ENCODE measurements around the gene VAC14. TPM values are rescaled to one million over a fixed set of nuclear protein-coding genes. Genes with fewer than 3 reads are reported as not detected.
A peak's percentile ranks its signal among the peaks of the same experiment; 100 is the strongest.

The VAC14 gene
- total RNA-seq, 1 donor from 2014 or later = 75.1 TPM

DNA sequence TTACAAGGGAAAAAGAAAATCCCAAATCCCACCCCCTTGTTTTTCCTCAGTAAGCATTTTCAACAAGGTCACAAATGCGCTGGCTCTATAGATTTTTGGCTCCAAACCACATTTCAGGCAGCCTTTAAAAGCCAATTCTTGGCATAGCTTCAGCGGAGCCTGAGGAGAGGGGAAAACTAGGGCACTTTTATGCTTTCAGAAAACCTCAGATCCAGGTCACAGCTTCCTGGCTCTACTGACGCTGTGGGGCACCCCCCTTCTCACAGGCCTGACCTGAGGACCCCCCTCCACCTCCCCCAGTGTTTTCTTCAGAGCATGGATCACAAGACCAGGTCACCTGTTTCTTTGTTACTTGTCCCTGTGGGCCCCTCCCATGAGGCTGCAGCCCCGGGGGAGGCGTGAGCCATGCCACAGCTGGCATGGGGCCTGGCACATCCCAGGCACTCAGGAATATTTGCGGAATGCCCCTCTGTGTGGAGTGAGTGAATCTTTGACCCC is 85.0 kb downstream of the VAC14 start:
- intact Hi-C loops (cut with DNase I) = loop anchor here (1.0 to 2.0 kb wide), 7 partner anchors 9 to 55 kb away; no protein-coding TSS in a partner anchor
- Histone ChIP-seq H3K27me3 (no peaks in the 10 kb centered on the region), H3K27ac (peak overlapping the region; percentile 91 to 93), H3K4me1 (peaks cover 11 to 21% of the 10 kb centered on the region in 2 donors), H3K4me3 (peak overlapping the region in 1 of 2 donors; percentile 43), H3K9me3 (no peaks in the 10 kb centered on the region), H3K36me3 (peaks cover 0 to 5% of the 10 kb centered on the region in 2 donors)
- TF ChIP-seq CTCF (IDR thresholded peaks at IDR 0.05) = no peak
- no peak for DNase-seq (ENCODE audit: low spot score in 2 of 2)

DNA sequence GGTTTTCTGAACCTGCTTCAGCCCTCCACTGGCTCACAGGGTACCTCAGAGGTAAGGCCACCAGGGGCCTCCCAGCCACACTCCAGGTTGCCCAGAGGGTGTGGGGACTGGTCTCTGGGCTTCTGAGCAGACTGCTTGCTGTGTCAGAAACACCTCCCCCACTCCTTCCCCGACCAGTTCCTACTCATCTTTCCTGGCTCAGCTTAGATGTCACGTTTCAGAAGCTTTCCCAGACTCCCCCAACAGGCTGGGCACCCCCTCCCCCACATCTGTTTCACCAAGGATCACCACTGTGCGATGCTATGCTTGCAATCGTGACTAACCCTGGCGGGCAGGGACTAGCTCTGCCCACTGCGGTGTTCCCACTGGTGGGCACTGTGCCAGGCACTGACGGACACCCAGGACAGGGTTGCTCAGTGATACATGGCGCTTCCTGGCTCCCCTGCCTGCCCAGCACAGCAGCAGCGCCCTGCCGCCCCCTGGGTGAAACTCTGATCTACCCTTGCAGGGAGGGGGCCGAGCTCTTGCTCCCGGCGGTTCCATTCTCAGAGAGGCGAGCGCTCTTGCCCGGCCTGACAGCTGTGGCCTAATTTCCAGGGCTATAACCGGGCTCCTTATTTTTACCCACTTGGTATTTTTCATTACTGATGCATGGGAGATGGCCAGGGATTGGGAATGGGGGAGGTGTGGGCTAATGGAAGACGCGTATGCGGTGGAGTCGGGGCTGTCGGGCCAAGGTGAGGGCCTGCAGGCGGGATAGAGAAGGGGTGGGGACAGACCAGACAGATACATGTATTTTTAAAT is 85.7 kb downstream of the VAC14 start:
- H3K27me3 ChIP-seq = no peaks in the 10 kb centered on the region
- H3K4me1 ChIP-seq = peaks cover 11 to 21% of the 10 kb centered on the region in 2 donors
- H3K36me3 ChIP-seq = peaks cover 0 to 2% of the 10 kb centered on the region in 2 donors
- intact Hi-C loops (cut with DNase I) = loop anchor here (1.0 to 2.0 kb wide), 6 partner anchors 8 to 31 kb away; no protein-coding TSS in a partner anchor
- H3K9me3 ChIP-seq = no peaks in the 10 kb centered on the region
- peak overlapping the region; percentile 91 to 93 for H3K27ac ChIP-seq
- peak; percentile 92 to 98 for DNase-seq (ENCODE audit: low spot score in 2 of 2)
- peak overlapping the region in 1 of 2 donors; percentile 43 for H3K4me3 ChIP-seq
- TF ChIP-seq CTCF (IDR thresholded peaks at IDR 0.05) = peak in 1 of 3 experiments; percentile 43

DNA sequence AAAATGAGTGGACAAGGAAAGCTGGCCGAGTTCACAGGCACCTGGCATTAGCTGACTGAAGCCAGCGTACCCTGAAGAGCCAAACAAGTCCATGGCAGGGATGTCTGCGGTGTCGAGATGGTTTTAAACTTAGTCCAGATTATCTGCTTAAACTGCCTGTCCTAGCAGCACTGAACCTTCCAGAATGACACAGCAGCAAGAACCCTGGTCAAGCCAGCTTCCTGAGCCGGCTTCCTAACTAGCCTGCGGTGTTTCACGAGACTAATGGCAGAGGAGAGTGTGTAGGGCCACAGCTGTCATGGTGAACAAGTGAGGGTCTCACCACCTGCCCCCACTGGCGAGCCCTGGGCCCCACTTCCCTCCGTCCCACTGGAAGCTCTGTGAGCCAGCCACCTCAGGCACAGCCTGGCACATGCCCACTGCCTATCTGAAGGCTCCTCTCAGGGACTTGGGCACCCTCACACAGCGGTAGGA is 86.3 kb downstream of the VAC14 start:
- H3K36me3 ChIP-seq = no peaks in the 10 kb centered on the region
- TF ChIP-seq CTCF (IDR thresholded peaks at IDR 0.05) = no peak
- no peaks in the 10 kb centered on the region for H3K9me3 ChIP-seq
- H3K4me3 ChIP-seq = no peak overlapping the region
- H3K27me3 ChIP-seq = no peaks in the 10 kb centered on the region
- peak overlapping the region; percentile 91 to 93 for H3K27ac ChIP-seq
- peaks cover 11 to 21% of the 10 kb centered on the region in 2 donors for H3K4me1 ChIP-seq
- intact Hi-C loops (cut with DNase I) = loop anchor here (1.0 to 2.0 kb wide), 6 partner anchors 7 to 32 kb away; no protein-coding TSS in a partner anchor
- no peak for DNase-seq (ENCODE audit: low spot score in 2 of 2)

DNA sequence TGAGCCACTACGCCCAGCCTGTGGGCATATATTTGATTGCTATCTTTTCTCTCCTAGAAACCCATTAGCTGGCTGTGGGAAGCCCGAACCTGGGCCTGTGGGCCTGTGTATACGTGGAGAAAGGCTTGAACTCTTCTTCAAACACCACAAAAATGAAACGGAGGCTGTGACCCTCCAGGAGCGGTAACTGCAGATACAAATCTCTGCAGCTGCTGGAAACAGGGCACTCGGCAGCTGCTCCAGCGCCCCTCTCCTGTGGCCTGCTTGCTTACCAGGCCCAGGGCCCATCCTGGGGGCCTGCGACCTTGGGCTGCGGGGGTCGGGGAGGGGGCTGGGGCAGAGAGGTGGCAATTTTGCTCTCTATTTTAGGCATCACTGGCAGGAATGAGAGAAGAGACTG is 87.1 kb downstream of the VAC14 start:
- H3K27me3 ChIP-seq = no peaks in the 10 kb centered on the region
- intact Hi-C loops (cut with DNase I) = loop anchor here (2.0 kb wide), 2 partner anchors 21 to 29 kb away; no protein-coding TSS in a partner anchor
- DNase-seq (ENCODE audit: low spot score in 2 of 2) = no peak
- peak overlapping the region; percentile 91 to 93 for H3K27ac ChIP-seq
- peaks cover 11 to 21% of the 10 kb centered on the region in 2 donors for H3K4me1 ChIP-seq
- no peaks in the 10 kb centered on the region for H3K36me3 ChIP-seq
- no peaks in the 10 kb centered on the region for H3K9me3 ChIP-seq
- no peak overlapping the region for H3K4me3 ChIP-seq
- no peak for TF ChIP-seq CTCF (IDR thresholded peaks at IDR 0.05)

GRCh38 chr16:70713342-70713741 is 87.6 kb downstream of the VAC14 start:
- TF ChIP-seq CTCF (IDR thresholded peaks at IDR 0.05) = no peak
- Histone ChIP-seq H3K27me3 (no peaks in the 10 kb centered on the region), H3K9me3 (no peaks in the 10 kb centered on the region), H3K36me3 (no peaks in the 10 kb centered on the region), H3K27ac (no peak overlapping the region), H3K4me3 (no peak overlapping the region), H3K4me1 (peaks cover 11 to 21% of the 10 kb centered on the region in 2 donors)
- intact Hi-C loops (cut with DNase I) = no loop called here
- DNase-seq (ENCODE audit: low spot score in 2 of 2) = no peak

All from ascending aorta (tissue), 2 donors.